GM03348 (cell line): ENCODE measurements around the gene STRN.
"Not testable (repeated sequence)": the region's sequence is repeated elsewhere in the genome, so short reads cannot be mapped to it uniquely, and the experiment has no call there.

Experiments used
- DNase-seq: peaks from one replicate; pipeline ENCODE4 v3.0.0; 2012; ENCODE audit warnings: low spot score

The STRN gene

GRCh38 chr2:36912695-36913094 lies 53.6 kb downstream of the STRN start:
- peak; percentile 22 for DNase-seq

- no peak for DNase-seq
Measured at GRCh38 chr2:36911012-36911411, 55.3 kb downstream of the STRN start.

- no peak for DNase-seq
Measured at GRCh38 chr2:36906277-36906676, 60.1 kb downstream of the STRN start.

GRCh38 chr2:36904636-36905035 lies 61.7 kb downstream of the STRN start:
- no peak for DNase-seq

- DNase-seq: no peak
Measured at GRCh38 chr2:36902385-36903120, 63.8 kb downstream of the STRN start.

GRCh38 chr2:36892805-36893204 lies 73.5 kb downstream of the STRN start:
- DNase-seq: no peak

GRCh38 chr2:36889795-36890194 lies 76.5 kb downstream of the STRN start:
- peak; percentile 63 for DNase-seq

GRCh38 chr2:36887095-36887494 lies 79.2 kb downstream of the STRN start:
- not testable (repeated sequence) for DNase-seq

GRCh38 chr2:36886664-36887063 lies 79.7 kb downstream of the STRN start:
- DNase-seq: peak; percentile 12

GRCh38 chr2:36885605-36886004 lies 80.7 kb downstream of the STRN start:
- DNase-seq: no peak

- DNase-seq: no peak
Measured at GRCh38 chr2:36882532-36882931, 83.8 kb downstream of the STRN start.

- no peak for DNase-seq
Measured at GRCh38 chr2:36881816-36882215, 84.5 kb downstream of the STRN start.

- DNase-seq: no peak
Measured at GRCh38 chr2:36878429-36878828, 87.9 kb downstream of the STRN start.

- DNase-seq: no peak
Measured at GRCh38 chr2:36871068-36871707, 95.1 kb downstream of the STRN start.

GRCh38 chr2:36869606-36870005 lies 96.7 kb downstream of the STRN start:
- no peak for DNase-seq

- DNase-seq: no peak
Measured at GRCh38 chr2:36861896-36862295, 104.4 kb downstream of the STRN start.

- DNase-seq: no peak
Measured at GRCh38 chr2:36859366-36859792, 107.0 kb downstream of the STRN start.

GRCh38 chr2:36858551-36859365 lies 107.6 kb downstream of the STRN start:
- DNase-seq: no peak

- no peak for DNase-seq
Measured at GRCh38 chr2:36857713-36858112, 108.6 kb downstream of the STRN start.

GRCh38 chr2:36855429-36855828 lies 110.9 kb downstream of the STRN start:
- no peak for DNase-seq

- no peak for DNase-seq
Measured at GRCh38 chr2:36854241-36854640, 112.1 kb downstream of the STRN start.

GRCh38 chr2:36849265-36849664 lies 117.1 kb downstream of the STRN start:
- no peak for DNase-seq

- DNase-seq: no peak
Measured at GRCh38 chr2:36843838-36844237, 122.5 kb downstream of the STRN start.
